ENCODE data around the gene GGA2. TPM values are rescaled to one million over a fixed set of nuclear protein-coding genes. Genes with fewer than 3 reads are reported as not detected.

The GGA2 gene
- total RNA-seq, 3 donors from 2014 or later (not counting 1 experiment from before 2014, with no cell fraction given): 129 to 134 (median 131) TPM

- WGBS (ENCODE audit: insufficient coverage): 98% methylated on average over 12 of the region's 14 CpGs
Observed at GRCh38 chr16:23491490-23492391, 18.6 kb downstream of the GGA2 start.

GRCh38 chr16:23486480-23486879, 23.8 kb downstream of the GGA2 start:
- 92% methylated on average over 5 of the region's 5 CpGs for WGBS (ENCODE audit: insufficient coverage)
- ATAC-seq: no peak
- Histone ChIP-seq H3K4me1 (ENCODE audit: control insufficient read depth, insufficient read depth, low read length) (no peaks in the 10 kb centered on the region), H3K36me3 (ENCODE audit: control insufficient read depth, insufficient read depth, low read length) (peaks cover 85% of the 10 kb centered on the region), H3K9me3 (ENCODE audit: control insufficient read depth, insufficient read depth, low read length) (no peaks in the 10 kb centered on the region), H3K27ac (ENCODE audit: low read length) (no peak overlapping the region), H3K4me3 (ENCODE audit: low read length) (no peak overlapping the region), H3K27me3 (ENCODE audit: control insufficient read depth, insufficient read depth, low read length) (no peaks in the 10 kb centered on the region)
- DNase-seq: no peak
- H3K9me3 Mint-ChIP-seq: no peaks in the 10 kb centered on the region
- H3K4me1 Mint-ChIP-seq: peaks cover 0 to 5% of the 10 kb centered on the region in 2 donors
- H3K27me3 Mint-ChIP-seq (ENCODE audit: low read depth in 2 of 2): no peaks in the 10 kb centered on the region
- peaks cover 17% of the 10 kb centered on the region for H3K36me3 Mint-ChIP-seq
- intact Hi-C loops (cut with micrococcal nuclease): no loop called here
- H3K27ac Mint-ChIP-seq: no peak overlapping the region
- no peak for TF ChIP-seq CTCF (IDR thresholded peaks at IDR 0.05)
- no peak overlapping the region for H3K4me3 Mint-ChIP-seq

More at GRCh38 chr16:23491490-23492391, 18.6 kb downstream of the GGA2 start:
- no peak for TF ChIP-seq CTCF (IDR thresholded peaks at IDR 0.05)
- no peak overlapping the region for H3K27ac ChIP-seq (ENCODE audit: low read length)
- no peaks in the 10 kb centered on the region for H3K9me3 ChIP-seq (ENCODE audit: control insufficient read depth, insufficient read depth, low read length)
- H3K4me1 ChIP-seq (ENCODE audit: control insufficient read depth, insufficient read depth, low read length): peaks cover 3% of the 10 kb centered on the region
- DNase-seq: no peak
- no peak overlapping the region for H3K4me3 ChIP-seq (ENCODE audit: low read length)
- no peaks in the 10 kb centered on the region for H3K27me3 ChIP-seq (ENCODE audit: control insufficient read depth, insufficient read depth, low read length)
- Mint-ChIP-seq H3K9me3 (no peaks in the 10 kb centered on the region), H3K27me3 (ENCODE audit: low read depth in 2 of 2) (no peaks in the 10 kb centered on the region), H3K36me3 (peaks cover 12% of the 10 kb centered on the region), H3K27ac (peak overlapping the region in 1 of 2 donors; percentile 20), H3K4me1 (no peaks in the 10 kb centered on the region), H3K4me3 (no peak overlapping the region)
- peaks cover 74% of the 10 kb centered on the region for H3K36me3 ChIP-seq (ENCODE audit: control insufficient read depth, insufficient read depth, low read length)
- no peak for ATAC-seq
- intact Hi-C loops (cut with micrococcal nuclease): no loop called here

- Histone ChIP-seq H3K4me1 (ENCODE audit: control insufficient read depth, insufficient read depth, low read length) (no peaks in the 10 kb centered on the region), H3K4me3 (ENCODE audit: low read length) (no peak overlapping the region), H3K36me3 (ENCODE audit: control insufficient read depth, insufficient read depth, low read length) (peaks cover 85% of the 10 kb centered on the region), H3K27ac (ENCODE audit: low read length) (no peak overlapping the region), H3K9me3 (ENCODE audit: control insufficient read depth, insufficient read depth, low read length) (no peaks in the 10 kb centered on the region), H3K27me3 (ENCODE audit: control insufficient read depth, insufficient read depth, low read length) (no peaks in the 10 kb centered on the region)
- Mint-ChIP-seq H3K36me3 (peaks cover 11% of the 10 kb centered on the region), H3K4me3 (no peak overlapping the region), H3K27ac (no peak overlapping the region), H3K4me1 (peaks cover 0 to 5% of the 10 kb centered on the region in 2 donors), H3K27me3 (ENCODE audit: low read depth in 2 of 2) (no peaks in the 10 kb centered on the region), H3K9me3 (no peaks in the 10 kb centered on the region)
- no peak for TF ChIP-seq CTCF (IDR thresholded peaks at IDR 0.05)
- DNase-seq (no peak), ATAC-seq (no peak)
- WGBS (ENCODE audit: insufficient coverage): 98% methylated on average over 8 of the region's 8 CpGs
- intact Hi-C loops (cut with micrococcal nuclease): no loop called here
Observed at GRCh38 chr16:23485841-23486240, 24.5 kb downstream of the GGA2 start.

Measured in natural killer cell (primary cell).